Lower leg skin (tissue), 3 donors: Measurements from ENCODE around the gene CHST8.

ENCODE experiments used
- POLR2A ChIP-seq, 2 donors: fragments of 450-650 bp; IDR thresholded peaks; one replicate each; pipeline ENCODE4 v1.6.1; 2016 to 2017; ENCODE audit warnings: antibody characterized with exemption in 2 of 2, mild to moderate bottlenecking in 1 of 2, moderate library complexity in 1 of 2
- TF ChIP-seq, protein P1 (sequence below), 3 donors: fragments of 450-650 bp; IDR thresholded peaks; one replicate each; pipeline ENCODE4 v1.5.1; 2016; ENCODE audit warnings: antibody characterized with exemption in 3 of 3, mild to moderate bottlenecking in 3 of 3, moderate library complexity in 2 of 3

GRCh38 chr19:33627962-33628839 is 6.4 kb downstream of the CHST8 start:
- TF ChIP-seq, protein P1, sequence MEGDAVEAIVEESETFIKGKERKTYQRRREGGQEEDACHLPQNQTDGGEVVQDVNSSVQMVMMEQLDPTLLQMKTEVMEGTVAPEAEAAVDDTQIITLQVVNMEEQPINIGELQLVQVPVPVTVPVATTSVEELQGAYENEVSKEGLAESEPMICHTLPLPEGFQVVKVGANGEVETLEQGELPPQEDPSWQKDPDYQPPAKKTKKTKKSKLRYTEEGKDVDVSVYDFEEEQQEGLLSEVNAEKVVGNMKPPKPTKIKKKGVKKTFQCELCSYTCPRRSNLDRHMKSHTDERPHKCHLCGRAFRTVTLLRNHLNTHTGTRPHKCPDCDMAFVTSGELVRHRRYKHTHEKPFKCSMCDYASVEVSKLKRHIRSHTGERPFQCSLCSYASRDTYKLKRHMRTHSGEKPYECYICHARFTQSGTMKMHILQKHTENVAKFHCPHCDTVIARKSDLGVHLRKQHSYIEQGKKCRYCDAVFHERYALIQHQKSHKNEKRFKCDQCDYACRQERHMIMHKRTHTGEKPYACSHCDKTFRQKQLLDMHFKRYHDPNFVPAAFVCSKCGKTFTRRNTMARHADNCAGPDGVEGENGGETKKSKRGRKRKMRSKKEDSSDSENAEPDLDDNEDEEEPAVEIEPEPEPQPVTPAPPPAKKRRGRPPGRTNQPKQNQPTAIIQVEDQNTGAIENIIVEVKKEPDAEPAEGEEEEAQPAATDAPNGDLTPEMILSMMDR (IDR thresholded peaks at IDR 0.05) = no peak
- TF ChIP-seq POLR2A (IDR thresholded peaks at IDR 0.05) = no peak
